Neural cell (in vitro differentiated cells): ENCODE results near the gene ARHGAP25.

Experiments
- CTCF ChIP-seq: fragments of 450-650 bp; IDR thresholded peaks from 2 replicates; pipeline ENCODE4 v1.5.1; 2014; ENCODE audit warnings: antibody characterized with exemption, mild to moderate bottlenecking, moderate library complexity; ENCODE audit not compliant: poor library complexity, severe bottlenecking
- EP300 ChIP-seq: fragments of 450-650 bp; conservative IDR thresholded peaks from 2 replicates; pipeline ENCODE4 v1.6.1; 2014; ENCODE audit warnings: antibody characterized with exemption, mild to moderate bottlenecking, moderate library complexity; ENCODE audit not compliant: poor library complexity, severe bottlenecking
- EZH2 ChIP-seq: fragments of 200-600, 300-800 bp; shearing (Covaris generic), sonication (generic); IDR thresholded peaks from 2 replicates; pipeline ENCODE4 v1.6.1; 2014; ENCODE audit warnings: antibody characterized with exemption, low read length, borderline replicate concordance, mild to moderate bottlenecking; ENCODE audit not compliant: insufficient read depth, poor library complexity, severe bottlenecking
- MXI1 ChIP-seq: fragments of 450-650 bp; conservative IDR thresholded peaks from 2 replicates; pipeline ENCODE4 v1.6.1; 2014; ENCODE audit warnings: antibody characterized with exemption, mild to moderate bottlenecking; ENCODE audit not compliant: poor library complexity, severe bottlenecking
- POLR2AphosphoS5 ChIP-seq: IDR thresholded peaks from 2 replicates; pipeline ENCODE4 v1.6.1; 2012
- REST ChIP-seq: IDR thresholded peaks from 2 replicates; pipeline ENCODE4 v1.6.1; 2012; ENCODE audit warnings: borderline replicate concordance
- TAF1 ChIP-seq: IDR thresholded peaks from 2 replicates; pipeline ENCODE4 v1.6.1; 2012; ENCODE audit warnings: low read depth

GRCh38 chr2:68789603-68790002 is 55.0 kb downstream of the ARHGAP25 start:
- TF ChIP-seq REST (no peak), EZH2 (no peak), EP300 (no peak), CTCF (no peak), MXI1 (no peak), TAF1 (no peak), POLR2AphosphoS5 (no peak)
